K562 (cell line): ENCODE data around the gene SMAD7. TPM values are rescaled to one million over a fixed set of nuclear protein-coding genes. Genes with fewer than 3 reads are reported as not detected.

Experiments used
- ARID1B ChIP-seq: fragments of 450-650 bp; IDR thresholded peaks from 2 replicates; pipeline ENCODE4 v1.6.1; 2016; ENCODE audit warnings: antibody characterized with exemption, mild to moderate bottlenecking, inconsistent platforms
- CREM ChIP-seq: IDR thresholded peaks from 2 replicates; pipeline ENCODE4 v1.6.1; 2014; ENCODE audit warnings: antibody characterized with exemption, low read depth
- HMGN3 ChIP-seq: IDR thresholded peaks from 2 replicates; pipeline ENCODE4 v1.6.1; 2011; ENCODE audit warnings: borderline replicate concordance, low read depth, mild to moderate bottlenecking, mixed read lengths, low read length; ENCODE audit not compliant: insufficient read length; ENCODE audit errors: extremely low read depth
- HSF4 ChIP-seq: fragments of 250-450 bp; sonication (Bioruptor Pico); IDR thresholded peaks from 2 replicates; pipeline ENCODE4 v2.1.2; 2022; ENCODE audit warnings: mild to moderate bottlenecking, moderate library complexity, borderline replicate concordance
- IRF2 ChIP-seq: sonication (generic); formaldehyde crosslinking; IDR thresholded peaks from 2 replicates; pipeline ENCODE4 v1.8.1; 2022; ENCODE audit warnings: mild to moderate bottlenecking, missing genetic modification reagents
- JUN ChIP-seq, 2 experiments: sonication (generic) in 1 of 2; formaldehyde crosslinking in 1 of 2; IDR thresholded peaks; 2 replicates each; pipeline versions ENCODE4 v1.6.1 to v1.8.0; 2012 to 2022; ENCODE audit warnings: borderline replicate concordance in 2 of 2, mild to moderate bottlenecking in 2 of 2, improper control_type of control experiment in 1 of 2, low read depth in 1 of 2, low read length in 1 of 2, missing genetic modification reagents in 1 of 2
- JUND ChIP-seq, 2 experiments: IDR thresholded peaks; 2 replicates in 1 of 2; 3 replicates in 1 of 2; pipeline ENCODE4 v1.6.1; 2011; ENCODE audit warnings: borderline replicate concordance in 2 of 2, low read depth in 2 of 2, low read length in 2 of 2, improper control_type of control experiment in 1 of 2, missing biosample characterization in 1 of 2, missing genetic modification characterization in 1 of 2, missing genetic modification reagents in 1 of 2
- NFIC ChIP-seq: fragments of 450-650 bp; IDR thresholded peaks from 2 replicates; pipeline ENCODE4 v1.6.1; 2017; ENCODE audit warnings: mild to moderate bottlenecking, inconsistent platforms
- NRF1 ChIP-seq, 2 experiments: fragments of 450-650 bp; IDR thresholded peaks in 1 of 2; conservative IDR thresholded peaks in 1 of 2; 2 replicates each; pipeline ENCODE4 v1.6.1; 2014; ENCODE audit warnings: mild to moderate bottlenecking in 2 of 2
- PCBP2 ChIP-seq: fragments of 200-400 bp; formaldehyde crosslinking; IDR thresholded peaks from 2 replicates; pipeline ENCODE4 v1.6.1; 2018; ENCODE audit warnings: low read length, low read depth, mild to moderate bottlenecking, moderate library complexity; ENCODE audit not compliant: poor library complexity, severe bottlenecking
- POLR2A ChIP-seq: fragments of 450-650 bp; conservative IDR thresholded peaks from 2 replicates; pipeline ENCODE4 v1.6.1; 2016
- RNF2 ChIP-seq: sonication (generic); IDR thresholded peaks from 2 replicates; pipeline ENCODE4 v1.6.1; 2016
- STAT5B ChIP-seq: fragments of 250-450 bp; sonication (Bioruptor Pico); IDR thresholded peaks from 2 replicates; pipeline ENCODE4 v1.8.0; 2021; ENCODE audit warnings: mild to moderate bottlenecking, inconsistent platforms
- polyA plus RNA-seq, 8 experiments: library from polyadenylated mRNA; depleted of rRNA in 4 of 8; stranded (reverse) in 5 of 8; unstranded in 3 of 8; fragments of >200 nt; fragmentation: Nextera tagmentation in 2 of 8; fragmentation: Illumina TruSeq in 1 of 8; extraction: Ambion mirVana in 2 of 8; extraction: Trizol in 1 of 8; gene quantifications; 2 replicates each; pipeline versions ENCODE4 v1.2.1 to v1.2.3, GENCODE V29; 2011 to 2014; ENCODE audit warnings: inconsistent platforms in 1 of 8, missing spikeins in 1 of 8
- total RNA-seq, 7 experiments: library from RNA; depleted of rRNA in 6 of 7; stranded (reverse); fragments of >200 nt in 6 of 7; fragmentation: Illumina TruSeq in 2 of 7; extraction: Trizol in 2 of 7; gene quantifications; 2 replicates each; pipeline versions ENCODE4 v1.2.1 to v1.2.3, GENCODE V29; 2011 to 2021; ENCODE audit warnings: low replicate concordance in 1 of 7
- TF ChIP-seq, protein P1 (sequence below): sonication (generic); formaldehyde crosslinking; IDR thresholded peaks from 2 replicates; pipeline ENCODE4 v1.8.0; 2023; ENCODE audit warnings: mild to moderate bottlenecking, missing genetic modification reagents
- TF ChIP-seq, protein P2 (sequence below): sonication (generic); formaldehyde crosslinking; IDR thresholded peaks from 2 replicates; pipeline ENCODE4 v1.4.0; 2020; ENCODE audit warnings: mild to moderate bottlenecking, missing genetic modification reagents
- TF ChIP-seq, protein P3 (sequence below): fragments of 450-650 bp; formaldehyde crosslinking; IDR thresholded peaks from 2 replicates; pipeline ENCODE4 v1.4.0; 2020; ENCODE audit warnings: mild to moderate bottlenecking, moderate library complexity
- TF ChIP-seq, protein P4 (sequence below): fragments of 250-450 bp; sonication (Bioruptor Pico); IDR thresholded peaks from 2 replicates; pipeline ENCODE4 v1.5.0; 2020; ENCODE audit warnings: mild to moderate bottlenecking

Gene SMAD7
- total and polyA plus RNA-seq, 9 of the 15 experiments (the other 6 are each of a cell fraction or from before 2014, with no cell fraction given), result 0.13 to 3.0 (median 1.6) TPM

DNA sequence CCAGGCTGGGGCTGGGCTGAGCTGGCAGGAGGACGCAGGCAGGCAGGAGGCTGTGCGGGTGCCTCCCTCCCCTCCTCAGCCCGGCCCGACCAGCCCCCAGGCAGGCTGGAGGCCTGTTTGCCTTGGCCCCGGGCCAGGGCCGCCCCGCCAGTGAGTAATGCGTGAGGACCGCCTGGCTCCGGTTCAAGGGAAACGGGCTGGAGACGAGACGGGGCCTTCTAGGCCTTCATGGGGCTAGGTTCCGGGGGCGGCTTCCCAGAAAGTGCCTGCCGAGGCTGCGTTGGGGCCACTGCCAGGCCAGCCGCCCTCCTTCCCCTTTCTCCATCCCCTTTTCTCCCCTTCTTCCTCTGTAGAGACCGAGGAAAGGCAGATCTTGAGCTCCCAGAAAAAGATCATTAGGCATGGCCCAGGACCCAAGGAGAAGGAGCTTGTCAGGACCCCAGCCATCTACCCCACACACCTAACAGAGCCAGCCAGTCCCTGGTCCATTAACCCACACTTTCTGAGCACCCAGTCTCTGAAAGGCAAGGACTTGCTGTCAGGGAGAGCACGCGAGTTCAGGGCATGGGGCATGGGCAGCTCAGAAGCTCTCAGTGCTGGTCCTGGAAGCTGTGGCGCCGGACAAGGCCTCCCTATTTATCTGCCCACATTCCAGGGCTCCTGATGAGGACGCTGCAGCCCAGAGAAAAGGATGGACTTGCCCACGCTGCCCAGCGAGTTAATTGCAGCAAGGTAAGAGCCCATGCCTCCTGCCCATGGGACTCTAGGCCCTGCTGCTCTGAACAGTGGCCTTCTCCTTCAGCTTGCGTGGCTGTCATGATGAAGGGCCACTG, 48.5 kb downstream of the SMAD7 start (continued):
- TF ChIP-seq, protein P1, sequence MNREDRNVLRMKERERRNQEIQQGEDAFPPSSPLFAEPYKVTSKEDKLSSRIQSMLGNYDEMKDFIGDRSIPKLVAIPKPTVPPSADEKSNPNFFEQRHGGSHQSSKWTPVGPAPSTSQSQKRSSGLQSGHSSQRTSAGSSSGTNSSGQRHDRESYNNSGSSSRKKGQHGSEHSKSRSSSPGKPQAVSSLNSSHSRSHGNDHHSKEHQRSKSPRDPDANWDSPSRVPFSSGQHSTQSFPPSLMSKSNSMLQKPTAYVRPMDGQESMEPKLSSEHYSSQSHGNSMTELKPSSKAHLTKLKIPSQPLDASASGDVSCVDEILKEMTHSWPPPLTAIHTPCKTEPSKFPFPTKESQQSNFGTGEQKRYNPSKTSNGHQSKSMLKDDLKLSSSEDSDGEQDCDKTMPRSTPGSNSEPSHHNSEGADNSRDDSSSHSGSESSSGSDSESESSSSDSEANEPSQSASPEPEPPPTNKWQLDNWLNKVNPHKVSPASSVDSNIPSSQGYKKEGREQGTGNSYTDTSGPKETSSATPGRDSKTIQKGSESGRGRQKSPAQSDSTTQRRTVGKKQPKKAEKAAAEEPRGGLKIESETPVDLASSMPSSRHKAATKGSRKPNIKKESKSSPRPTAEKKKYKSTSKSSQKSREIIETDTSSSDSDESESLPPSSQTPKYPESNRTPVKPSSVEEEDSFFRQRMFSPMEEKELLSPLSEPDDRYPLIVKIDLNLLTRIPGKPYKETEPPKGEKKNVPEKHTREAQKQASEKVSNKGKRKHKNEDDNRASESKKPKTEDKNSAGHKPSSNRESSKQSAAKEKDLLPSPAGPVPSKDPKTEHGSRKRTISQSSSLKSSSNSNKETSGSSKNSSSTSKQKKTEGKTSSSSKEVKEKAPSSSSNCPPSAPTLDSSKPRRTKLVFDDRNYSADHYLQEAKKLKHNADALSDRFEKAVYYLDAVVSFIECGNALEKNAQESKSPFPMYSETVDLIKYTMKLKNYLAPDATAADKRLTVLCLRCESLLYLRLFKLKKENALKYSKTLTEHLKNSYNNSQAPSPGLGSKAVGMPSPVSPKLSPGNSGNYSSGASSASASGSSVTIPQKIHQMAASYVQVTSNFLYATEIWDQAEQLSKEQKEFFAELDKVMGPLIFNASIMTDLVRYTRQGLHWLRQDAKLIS (CRISPR knock-in tag), result 0 out of 2 replicates have a peak, but pooled peaks have one; percentile 33
- TF ChIP-seq HSF4 (CRISPR knock-in tag) (no peak), ARID1B (peak; percentile 21; the same call in 1 of the 2 replicates), PCBP2 (no peak), CREM (0 out of 2 replicates have a peak, but pooled peaks have one; percentile 7), JUN (IDR thresholded peaks at IDR 0.05; ENCODE audit: borderline replicate concordance, low read depth, low read length) (no peak), JUN (CRISPR knock-in tag; IDR thresholded peaks at IDR 0.05; ENCODE audit: borderline replicate concordance) (no peak), HMGN3 (peak; percentile 64), NFIC (peak; percentile 98), JUND (IDR thresholded peaks at IDR 0.05; ENCODE audit: borderline replicate concordance, low read depth, low read length) (peak; percentile 62; the same call in 1 of the 2 replicates), JUND (tag; IDR thresholded peaks at IDR 0.05; ENCODE audit: borderline replicate concordance, low read depth, low read length) (peak; percentile 41; the same call in 1 of the 3 replicates), RNF2 (no peak), IRF2 (CRISPR knock-in tag) (no peak), NRF1 (conservative IDR thresholded peaks at IDR 0.05 in 1 of 2, IDR thresholded peaks at IDR 0.05 in 1 of 2) (peak; percentile 46 to 51; a peak in 2 of 4 replicates), POLR2A (no peak), STAT5B (CRISPR knock-in tag) (no peak)
- TF ChIP-seq, protein P2, sequence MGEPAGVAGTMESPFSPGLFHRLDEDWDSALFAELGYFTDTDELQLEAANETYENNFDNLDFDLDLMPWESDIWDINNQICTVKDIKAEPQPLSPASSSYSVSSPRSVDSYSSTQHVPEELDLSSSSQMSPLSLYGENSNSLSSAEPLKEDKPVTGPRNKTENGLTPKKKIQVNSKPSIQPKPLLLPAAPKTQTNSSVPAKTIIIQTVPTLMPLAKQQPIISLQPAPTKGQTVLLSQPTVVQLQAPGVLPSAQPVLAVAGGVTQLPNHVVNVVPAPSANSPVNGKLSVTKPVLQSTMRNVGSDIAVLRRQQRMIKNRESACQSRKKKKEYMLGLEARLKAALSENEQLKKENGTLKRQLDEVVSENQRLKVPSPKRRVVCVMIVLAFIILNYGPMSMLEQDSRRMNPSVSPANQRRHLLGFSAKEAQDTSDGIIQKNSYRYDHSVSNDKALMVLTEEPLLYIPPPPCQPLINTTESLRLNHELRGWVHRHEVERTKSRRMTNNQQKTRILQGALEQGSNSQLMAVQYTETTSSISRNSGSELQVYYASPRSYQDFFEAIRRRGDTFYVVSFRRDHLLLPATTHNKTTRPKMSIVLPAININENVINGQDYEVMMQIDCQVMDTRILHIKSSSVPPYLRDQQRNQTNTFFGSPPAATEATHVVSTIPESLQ, result no peak
- TF ChIP-seq, protein P3, sequence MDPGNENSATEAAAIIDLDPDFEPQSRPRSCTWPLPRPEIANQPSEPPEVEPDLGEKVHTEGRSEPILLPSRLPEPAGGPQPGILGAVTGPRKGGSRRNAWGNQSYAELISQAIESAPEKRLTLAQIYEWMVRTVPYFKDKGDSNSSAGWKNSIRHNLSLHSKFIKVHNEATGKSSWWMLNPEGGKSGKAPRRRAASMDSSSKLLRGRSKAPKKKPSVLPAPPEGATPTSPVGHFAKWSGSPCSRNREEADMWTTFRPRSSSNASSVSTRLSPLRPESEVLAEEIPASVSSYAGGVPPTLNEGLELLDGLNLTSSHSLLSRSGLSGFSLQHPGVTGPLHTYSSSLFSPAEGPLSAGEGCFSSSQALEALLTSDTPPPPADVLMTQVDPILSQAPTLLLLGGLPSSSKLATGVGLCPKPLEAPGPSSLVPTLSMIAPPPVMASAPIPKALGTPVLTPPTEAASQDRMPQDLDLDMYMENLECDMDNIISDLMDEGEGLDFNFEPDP (CRISPR knock-in tag), result no peak
- TF ChIP-seq, protein P4, sequence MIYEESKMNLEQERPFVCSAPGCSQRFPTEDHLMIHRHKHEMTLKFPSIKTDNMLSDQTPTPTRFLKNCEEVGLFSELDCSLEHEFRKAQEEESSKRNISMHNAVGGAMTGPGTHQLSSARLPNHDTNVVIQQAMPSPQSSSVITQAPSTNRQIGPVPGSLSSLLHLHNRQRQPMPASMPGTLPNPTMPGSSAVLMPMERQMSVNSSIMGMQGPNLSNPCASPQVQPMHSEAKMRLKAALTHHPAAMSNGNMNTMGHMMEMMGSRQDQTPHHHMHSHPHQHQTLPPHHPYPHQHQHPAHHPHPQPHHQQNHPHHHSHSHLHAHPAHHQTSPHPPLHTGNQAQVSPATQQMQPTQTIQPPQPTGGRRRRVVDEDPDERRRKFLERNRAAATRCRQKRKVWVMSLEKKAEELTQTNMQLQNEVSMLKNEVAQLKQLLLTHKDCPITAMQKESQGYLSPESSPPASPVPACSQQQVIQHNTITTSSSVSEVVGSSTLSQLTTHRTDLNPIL, result no peak
